AG04450 (cell line): ENCODE measurements around the gene TRIM29. TPM values are rescaled to one million over a fixed set of nuclear protein-coding genes. Genes with fewer than 3 reads are reported as not detected.

Experiments
- CTCF ChIA-PET: fragments of 300-600, 350-600 bp; formaldehyde crosslinking; extraction: SDS; loops from one replicate; lab custom pipeline; 2022; ENCODE audit warnings: antibody characterized with exemption, inconsistent platforms; lab: Charles Lee
- POLR2A ChIA-PET: fragments of 350-600 bp; formaldehyde crosslinking; extraction: SDS; loops from one replicate; lab custom pipeline; 2021; ENCODE audit warnings: antibody characterized with exemption, inconsistent platforms; lab: Yijun Ruan, JAX
- DNase-seq: peaks from one replicate; pipeline ENCODE4 v3.0.0-alpha.2; 2011; ENCODE audit warnings: low read depth, low spot score
- H3K27ac ChIP-seq: one replicate; pipeline ENCODE4 v1.5.1; 2012; ENCODE audit warnings: low read depth, low read length, control low read depth
- H3K27me3 ChIP-seq: one replicate; pipeline ENCODE4 v1.6.0; 2012; ENCODE audit warnings: low read length; ENCODE audit not compliant: control insufficient read depth, insufficient read depth
- H3K4me3 ChIP-seq: 2 replicates; pipeline ENCODE4 v1.5.1; 2011; ENCODE audit warnings: mild to moderate bottlenecking, low read depth, low read length, control low read depth
- H3K9me3 ChIP-seq: 2 replicates; pipeline ENCODE4 v1.5.1; 2012; ENCODE audit warnings: low read length; ENCODE audit not compliant: control insufficient read depth, insufficient read depth
- polyA plus RNA-seq: library from polyadenylated mRNA; depleted of rRNA; stranded (reverse); fragments of >200 nt; gene quantifications from 2 replicates; pipeline ENCODE4 v1.2.3, GENCODE V29; 2011
- TF ChIP-seq, protein P1 (sequence below): IDR thresholded peaks from 2 replicates; pipeline ENCODE4 v1.5.1; 2011; ENCODE audit warnings: low read depth, low read length, control low read depth, inconsistent platforms

The TRIM29 gene
- polyA plus RNA-seq, 1 experiment, result 0.07 TPM

GRCh38 chr11:120133216-120134105 lies 4.5 kb downstream of the TRIM29 start:
- Histone ChIP-seq H3K27me3 (peaks cover 33% of the 10 kb centered on the region), H3K9me3 (no peaks in the 10 kb centered on the region; the same call in 1 of the 2 replicates), H3K4me3 (no peak overlapping the region), H3K27ac (no peak overlapping the region)
- TF ChIP-seq, protein P1, sequence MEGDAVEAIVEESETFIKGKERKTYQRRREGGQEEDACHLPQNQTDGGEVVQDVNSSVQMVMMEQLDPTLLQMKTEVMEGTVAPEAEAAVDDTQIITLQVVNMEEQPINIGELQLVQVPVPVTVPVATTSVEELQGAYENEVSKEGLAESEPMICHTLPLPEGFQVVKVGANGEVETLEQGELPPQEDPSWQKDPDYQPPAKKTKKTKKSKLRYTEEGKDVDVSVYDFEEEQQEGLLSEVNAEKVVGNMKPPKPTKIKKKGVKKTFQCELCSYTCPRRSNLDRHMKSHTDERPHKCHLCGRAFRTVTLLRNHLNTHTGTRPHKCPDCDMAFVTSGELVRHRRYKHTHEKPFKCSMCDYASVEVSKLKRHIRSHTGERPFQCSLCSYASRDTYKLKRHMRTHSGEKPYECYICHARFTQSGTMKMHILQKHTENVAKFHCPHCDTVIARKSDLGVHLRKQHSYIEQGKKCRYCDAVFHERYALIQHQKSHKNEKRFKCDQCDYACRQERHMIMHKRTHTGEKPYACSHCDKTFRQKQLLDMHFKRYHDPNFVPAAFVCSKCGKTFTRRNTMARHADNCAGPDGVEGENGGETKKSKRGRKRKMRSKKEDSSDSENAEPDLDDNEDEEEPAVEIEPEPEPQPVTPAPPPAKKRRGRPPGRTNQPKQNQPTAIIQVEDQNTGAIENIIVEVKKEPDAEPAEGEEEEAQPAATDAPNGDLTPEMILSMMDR, result no peak
- DNase-seq, result no peak
- CTCF ChIA-PET, result interaction anchor here (0.6 to 0.7 kb wide), 2 partner anchors 169 to 964 kb away, joined by 3 to 4 read pairs; no protein-coding TSS in a partner anchor
- POLR2A ChIA-PET, result no interaction called here

- ChIA-PET CTCF (no interaction called here), POLR2A (no interaction called here)
- Histone ChIP-seq H3K27ac (no peak overlapping the region), H3K4me3 (no peak overlapping the region), H3K9me3 (no peaks in the 10 kb centered on the region; the same call in 1 of the 2 replicates), H3K27me3 (peaks cover 34% of the 10 kb centered on the region)
- TF ChIP-seq, protein P1, result no peak
- no peak for DNase-seq
Measured at GRCh38 chr11:120132645-120133185, 5.2 kb downstream of the TRIM29 start.

- Histone ChIP-seq H3K4me3 (no peak overlapping the region), H3K27me3 (peaks cover 37% of the 10 kb centered on the region), H3K27ac (no peak overlapping the region), H3K9me3 (no peaks in the 10 kb centered on the region)
- CTCF ChIA-PET, result no interaction called here
- TF ChIP-seq, protein P1, result no peak
- DNase-seq, result no peak
- POLR2A ChIA-PET, result no interaction called here
Measured at GRCh38 chr11:120131941-120132644, 5.8 kb downstream of the TRIM29 start.

- ChIA-PET CTCF (no interaction called here), POLR2A (no interaction called here)
- H3K4me3 ChIP-seq, result no peak overlapping the region
- no peaks in the 10 kb centered on the region for H3K9me3 ChIP-seq
- H3K27ac ChIP-seq, result no peak overlapping the region
- peaks cover 40% of the 10 kb centered on the region for H3K27me3 ChIP-seq
- DNase-seq, result no peak
- TF ChIP-seq, protein P1, result no peak
Measured at GRCh38 chr11:120130991-120131760, 6.7 kb downstream of the TRIM29 start.
